ENCODE measurements around the gene FAM13A.
A peak's percentile ranks its signal among the peaks of the same experiment; 100 is the strongest.
"Not testable (repeated sequence)": the region's sequence is repeated elsewhere in the genome, so short reads cannot be mapped to it uniquely, and the experiment has no call there.

FAM13A gene

GRCh38 chr4:88892646-88893045, 164.3 kb downstream of the FAM13A start:
- no peak for DNase-seq

- no peak for DNase-seq
These were observed 165.3 kb downstream of the FAM13A start for GRCh38 chr4:88891636-88892035.

GRCh38 chr4:88887409-88887808, 169.6 kb downstream of the FAM13A start:
- not testable (repeated sequence) for DNase-seq

- DNase-seq: peak in 2 of 6 experiments; percentile 7
These were observed 175.8 kb downstream of the FAM13A start for GRCh38 chr4:88881227-88881569.

- DNase-seq: no peak
These were observed 176.3 kb downstream of the FAM13A start for GRCh38 chr4:88880501-88881226.

- no peak for DNase-seq
These were observed 177.0 kb downstream of the FAM13A start for GRCh38 chr4:88879991-88880390.

GRCh38 chr4:88878642-88879041, 178.3 kb downstream of the FAM13A start:
- DNase-seq: no peak

GRCh38 chr4:88870428-88870827, 186.6 kb downstream of the FAM13A start:
- no peak for DNase-seq

- no peak for DNase-seq
These were observed 188.5 kb downstream of the FAM13A start for GRCh38 chr4:88868510-88868909.

- DNase-seq: no peak
These were observed 190.0 kb downstream of the FAM13A start for GRCh38 chr4:88866862-88867550.

- no peak for DNase-seq
These were observed 191.5 kb downstream of the FAM13A start for GRCh38 chr4:88865466-88865865.

- no peak for DNase-seq
These were observed 191.9 kb downstream of the FAM13A start for GRCh38 chr4:88865046-88865445.

GRCh38 chr4:88860586-88860985, 196.4 kb downstream of the FAM13A start:
- DNase-seq: no peak

GRCh38 chr4:88859191-88859812, 197.7 kb downstream of the FAM13A start:
- DNase-seq: no peak

- no peak for DNase-seq
These were observed 198.2 kb downstream of the FAM13A start for GRCh38 chr4:88858752-88859151.

- no peak for DNase-seq
These were observed 199.4 kb downstream of the FAM13A start for GRCh38 chr4:88857588-88857987.

GRCh38 chr4:88854481-88854880, 202.5 kb downstream of the FAM13A start:
- DNase-seq: no peak

GRCh38 chr4:88853583-88853982, 203.4 kb downstream of the FAM13A start:
- DNase-seq: not testable (repeated sequence)

GRCh38 chr4:88846206-88846790, 210.7 kb downstream of the FAM13A start:
- no peak for DNase-seq

GRCh38 chr4:88843067-88843685, 213.8 kb downstream of the FAM13A start:
- DNase-seq: no peak

GRCh38 chr4:88841635-88842034, 215.3 kb downstream of the FAM13A start:
- DNase-seq: no peak

- DNase-seq: no peak
These were observed 220.8 kb downstream of the FAM13A start for GRCh38 chr4:88836216-88836615.

- no peak for DNase-seq
These were observed 226.0 kb downstream of the FAM13A start for GRCh38 chr4:88831031-88831430.

Data from stimulated activated naive CD4-positive, alpha-beta T cell (primary cell).